ENCODE data around the gene EIF5A. TPM values are rescaled to one million over a fixed set of nuclear protein-coding genes. Genes with fewer than 3 reads are reported as not detected.
A peak's percentile ranks its signal among the peaks of the same experiment; 100 is the strongest.

The EIF5A gene
- total RNA-seq, 1 experiment from 2014 or later, result 1,140 TPM

GRCh38 chr17:7294614-7295153 is 12.7 kb upstream of the EIF5A start, which contains the start of gene YBX2:
TSS of gene YBX2 (minus strand) at chr17:7294639. CDS start at chr17:7294500, 139 bp downstream.
- ChIA-PET CTCF (no interaction called here), POLR2A (ENCODE audit: unreplicated experiment) (no interaction called here)
- BruUV-seq (replicated peaks), result no TSS peak
- ATAC-seq, result peak; percentile 37
- Histone ChIP-seq H3F3A (ENCODE audit: low read length, unreplicated experiment) (no peaks in the 10 kb centered on the region), H3K27ac (ENCODE audit: low read length) (no peak within 1 kb of the TSS), H3K36me3 (ENCODE audit: low read depth, low read length) (no peaks in the 10 kb centered on the region), H3K4me1 (ENCODE audit: insufficient read depth, low read length) (peaks cover 7% of the 10 kb centered on the region; the same call in 1 of the 2 replicates), H3K79me2 (ENCODE audit: low read length) (no peaks in the 10 kb centered on the region), H2AFZ (ENCODE audit: low read length) (peak within 1 kb of the TSS; percentile 87), H4K20me1 (ENCODE audit: low read length) (no peaks in the 10 kb centered on the region), H3K9ac (ENCODE audit: low read length) (no peak within 1 kb of the TSS), H3K9me2 (replicated peaks; ENCODE audit: low read length) (no peaks in the 10 kb centered on the region), H3K4me3 (ENCODE audit: low read length) (peak within 1 kb of the TSS; percentile 62), H3K27me3 (ENCODE audit: low read length) (no peaks in the 10 kb centered on the region), H3K9me3 (ENCODE audit: low read length) (no peaks in the 10 kb centered on the region), H3K4me2 (ENCODE audit: low read length) (peak within 1 kb of the TSS; percentile 82)
- peak; percentile 49 for DNase-seq
- intact Hi-C loops (cut with micrococcal nuclease), result no loop called here
- no peak for TF ChIP-seq EZH2phosphoT487 (IDR thresholded peaks at IDR 0.05; ENCODE audit: borderline replicate concordance, low read length)
- TF ChIP-seq CTCF (conservative IDR thresholded peaks at IDR 0.05; ENCODE audit: low read depth, low read length), result no peak
- no peak for TF ChIP-seq EZH2 (IDR thresholded peaks at IDR 0.05; ENCODE audit: low read length, unreplicated experiment)

GRCh38 chr17:7295230-7296180 is 11.9 kb upstream of the EIF5A start:
- Histone ChIP-seq H3K9me3 (ENCODE audit: low read length) (no peaks in the 10 kb centered on the region), H4K20me1 (ENCODE audit: low read length) (no peaks in the 10 kb centered on the region), H3K4me1 (ENCODE audit: insufficient read depth, low read length) (peaks cover 7% of the 10 kb centered on the region; the same call in 1 of the 2 replicates), H2AFZ (ENCODE audit: low read length) (peak overlapping the region; percentile 87), H3K4me3 (ENCODE audit: low read length) (peak overlapping the region; percentile 62), H3K9me2 (replicated peaks; ENCODE audit: low read length) (no peaks in the 10 kb centered on the region), H3K79me2 (ENCODE audit: low read length) (no peaks in the 10 kb centered on the region), H3F3A (ENCODE audit: low read length, unreplicated experiment) (no peaks in the 10 kb centered on the region), H3K36me3 (ENCODE audit: low read depth, low read length) (no peaks in the 10 kb centered on the region), H3K9ac (ENCODE audit: low read length) (no peak overlapping the region), H3K27me3 (ENCODE audit: low read length) (no peaks in the 10 kb centered on the region), H3K4me2 (ENCODE audit: low read length) (peak overlapping the region; percentile 82), H3K27ac (ENCODE audit: low read length) (no peak overlapping the region)
- TF ChIP-seq EZH2 (IDR thresholded peaks at IDR 0.05; ENCODE audit: low read length, unreplicated experiment), result no peak
- no peak for TF ChIP-seq EZH2phosphoT487 (IDR thresholded peaks at IDR 0.05; ENCODE audit: borderline replicate concordance, low read length)
- TF ChIP-seq CTCF (conservative IDR thresholded peaks at IDR 0.05; ENCODE audit: low read depth, low read length), result no peak; the same call in 1 of the 2 replicates
- no TSS peak for BruUV-seq (replicated peaks)
- peak; percentile 39 for ATAC-seq
- POLR2A ChIA-PET (ENCODE audit: unreplicated experiment), result no interaction called here
- DNase-seq, result peak; percentile 47
- intact Hi-C loops (cut with micrococcal nuclease), result loop anchor here (1.0 kb wide), 1 partner anchor 14 kb away; the partner anchor contains the start of gene SLC2A4
- CTCF ChIA-PET, result interaction anchor here (0.9 to 1.5 kb wide), 3 partner anchors 9 to 250 kb away, joined by 3 to 14 read pairs (median 4); partner anchors contain the start of gene SLC2A4
